Chondrocyte (in vitro differentiated cells): ENCODE data around the gene CRYBG3. TPM values are rescaled to one million over a fixed set of nuclear protein-coding genes. Genes with fewer than 3 reads are reported as not detected.

Experiments
- DNase-seq: peaks from one replicate; pipeline ENCODE4 v3.0.0; 2021; ENCODE audit warnings: mixed read lengths, low spot score
- H3K27ac Mint-ChIP-seq: one replicate; pipeline ENCODE4 v1.8.0; 2021; ENCODE audit warnings: mild to moderate bottlenecking, moderate library complexity, mixed read lengths; ENCODE audit not compliant: unreplicated experiment
- H3K27me3 Mint-ChIP-seq: 2 replicates; pipeline ENCODE4 v1.8.0; 2021; ENCODE audit warnings: low read depth, mixed read lengths
- H3K36me3 Mint-ChIP-seq: 2 replicates; pipeline ENCODE4 v1.8.0; 2021; ENCODE audit warnings: low read depth, mixed read lengths
- H3K4me1 Mint-ChIP-seq: 2 replicates; pipeline ENCODE4 v1.8.0; 2021; ENCODE audit warnings: low read depth, mild to moderate bottlenecking, mixed read lengths
- H3K4me3 Mint-ChIP-seq: one replicate; pipeline ENCODE4 v1.8.0; 2021; ENCODE audit warnings: mild to moderate bottlenecking, moderate library complexity, mixed read lengths; ENCODE audit not compliant: unreplicated experiment
- H3K9me3 Mint-ChIP-seq: 2 replicates; pipeline ENCODE4 v1.8.0; 2021; ENCODE audit warnings: low read depth, mixed read lengths
- CTCF ChIP-seq: fragments of 200-600 bp; sonication (generic); IDR thresholded peaks from 2 replicates; pipeline ENCODE4 v1.5.0; 2021; ENCODE audit warnings: antibody characterized with exemption, mild to moderate bottlenecking, moderate library complexity
- total RNA-seq: library from RNA; stranded (reverse); gene quantifications from 3 replicates; pipeline ENCODE4 v1.2.1, GENCODE V29; 2021

Gene CRYBG3
- total RNA-seq, 1 donor from 2014 or later: 15.5 TPM

- H3K4me1 Mint-ChIP-seq: no peaks in the 10 kb centered on the region
- peaks cover 3% of the 10 kb centered on the region for H3K36me3 Mint-ChIP-seq
- no peaks in the 10 kb centered on the region for H3K9me3 Mint-ChIP-seq
- H3K4me3 Mint-ChIP-seq: no peak overlapping the region
- no peak overlapping the region for H3K27ac Mint-ChIP-seq
- H3K27me3 Mint-ChIP-seq: peaks cover 2% of the 10 kb centered on the region
- no peak for DNase-seq
- TF ChIP-seq CTCF: no peak
These were observed 17.3 kb upstream of the CRYBG3 start for GRCh38 chr3:97804471-97804870.

DNA sequence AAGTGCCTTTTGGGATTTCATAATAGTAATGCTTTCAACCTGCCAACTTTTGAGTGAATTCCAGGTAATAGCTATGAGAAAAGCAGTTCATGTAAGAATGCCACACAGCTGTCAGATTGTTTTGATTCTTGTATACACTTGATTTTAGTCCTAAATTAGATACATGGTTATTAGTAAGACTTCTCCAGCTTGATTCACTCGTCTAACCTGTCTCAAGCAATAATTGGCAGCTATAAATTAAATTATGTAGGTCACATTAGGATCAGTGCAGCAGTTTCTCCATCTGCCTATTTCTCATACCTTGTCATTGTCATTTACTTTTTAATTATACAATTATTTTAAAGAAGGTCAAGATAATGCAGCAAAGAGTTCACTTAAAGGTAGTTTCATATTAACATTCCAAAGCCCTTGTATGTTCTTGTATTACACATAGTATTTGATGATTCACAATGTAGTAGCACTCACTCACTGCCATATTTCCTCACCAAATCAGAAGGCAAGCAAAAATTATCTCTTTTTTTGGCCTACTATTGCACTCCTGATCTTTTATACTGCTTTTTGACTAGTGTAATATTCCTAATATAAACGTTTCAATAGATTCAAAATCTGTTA is 10.9 kb upstream of the CRYBG3 start:
- TF ChIP-seq CTCF: no peak
- no peaks in the 10 kb centered on the region for H3K4me1 Mint-ChIP-seq
- no peaks in the 10 kb centered on the region for H3K9me3 Mint-ChIP-seq
- DNase-seq: no peak
- no peak overlapping the region for H3K27ac Mint-ChIP-seq
- peaks cover 2% of the 10 kb centered on the region for H3K27me3 Mint-ChIP-seq
- no peaks in the 10 kb centered on the region for H3K36me3 Mint-ChIP-seq
- no peak overlapping the region for H3K4me3 Mint-ChIP-seq

DNA sequence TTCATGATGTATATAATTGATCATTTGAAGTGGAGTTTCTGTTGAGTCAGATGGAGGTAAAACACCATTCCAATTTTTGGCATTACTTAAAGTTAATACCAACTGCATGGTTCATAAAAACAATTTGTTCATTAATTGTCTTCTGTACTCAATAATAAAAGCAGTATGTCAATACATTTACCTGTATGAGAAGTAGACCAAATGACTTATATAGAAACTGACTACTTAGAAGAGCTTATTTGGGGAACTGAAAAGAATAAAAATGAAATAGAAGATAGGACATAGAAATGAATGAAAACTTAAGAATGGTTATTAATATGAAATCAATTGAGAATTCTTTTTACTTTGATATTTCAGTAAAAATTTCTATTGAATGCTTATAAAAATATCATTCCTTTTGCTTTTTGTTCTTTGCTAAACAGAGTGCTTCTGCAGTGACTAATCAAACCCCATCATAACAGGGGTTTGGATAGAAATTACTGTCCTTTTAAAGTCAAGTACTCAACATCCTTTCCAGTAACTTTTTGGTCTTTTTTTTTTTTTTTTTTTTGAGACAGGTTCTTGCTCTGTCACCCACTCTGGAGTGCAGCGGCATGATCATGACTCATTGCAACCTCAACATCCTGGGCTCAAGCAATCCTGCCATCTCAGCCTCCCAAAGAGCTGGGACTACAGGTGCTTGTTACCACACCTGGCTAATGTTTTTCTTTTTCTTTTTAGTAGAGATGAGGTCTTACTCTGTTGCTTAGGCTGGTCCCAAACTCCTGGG is 6.5 kb upstream of the CRYBG3 start:
- Mint-ChIP-seq H3K27me3 (peaks cover 15% of the 10 kb centered on the region), H3K4me1 (no peaks in the 10 kb centered on the region), H3K27ac (no peak overlapping the region), H3K4me3 (no peak overlapping the region), H3K36me3 (no peaks in the 10 kb centered on the region), H3K9me3 (no peaks in the 10 kb centered on the region)
- no peak for DNase-seq
- TF ChIP-seq CTCF: no peak

GRCh38 chr3:97816811-97817210 is 5.0 kb upstream of the CRYBG3 start:
- no peak overlapping the region for H3K4me3 Mint-ChIP-seq
- no peak overlapping the region for H3K27ac Mint-ChIP-seq
- DNase-seq: no peak
- H3K4me1 Mint-ChIP-seq: peaks cover 7% of the 10 kb centered on the region
- no peaks in the 10 kb centered on the region for H3K9me3 Mint-ChIP-seq
- H3K27me3 Mint-ChIP-seq: peaks cover 20% of the 10 kb centered on the region
- TF ChIP-seq CTCF: no peak
- H3K36me3 Mint-ChIP-seq: no peaks in the 10 kb centered on the region

GRCh38 chr3:97817965-97818364 is 3.8 kb upstream of the CRYBG3 start:
- Mint-ChIP-seq H3K4me1 (peaks cover 9% of the 10 kb centered on the region), H3K36me3 (no peaks in the 10 kb centered on the region), H3K9me3 (no peaks in the 10 kb centered on the region), H3K27me3 (peaks cover 20% of the 10 kb centered on the region), H3K27ac (no peak overlapping the region), H3K4me3 (no peak overlapping the region)
- DNase-seq: no peak
- TF ChIP-seq CTCF: no peak
